Testis (tissue), 2 donors: ENCODE measurements around the gene BRAF.

Experiments
- POLR2A ChIP-seq: fragments of 450-650 bp; IDR thresholded peaks from one replicate; pipeline ENCODE4 v1.6.1; 2017; ENCODE audit warnings: antibody characterized with exemption, mild to moderate bottlenecking, moderate library complexity
- TF ChIP-seq, protein P1 (sequence below), 3 experiments: fragments of 450-650 bp in 2 of 3; fragments of 200-600 bp in 1 of 3; sonication (generic) in 1 of 3; IDR thresholded peaks; one replicate each; pipeline ENCODE4 v1.5.1; 2016 to 2019; ENCODE audit warnings: antibody characterized with exemption in 3 of 3, mild to moderate bottlenecking in 2 of 3, moderate library complexity in 1 of 3

DNA sequence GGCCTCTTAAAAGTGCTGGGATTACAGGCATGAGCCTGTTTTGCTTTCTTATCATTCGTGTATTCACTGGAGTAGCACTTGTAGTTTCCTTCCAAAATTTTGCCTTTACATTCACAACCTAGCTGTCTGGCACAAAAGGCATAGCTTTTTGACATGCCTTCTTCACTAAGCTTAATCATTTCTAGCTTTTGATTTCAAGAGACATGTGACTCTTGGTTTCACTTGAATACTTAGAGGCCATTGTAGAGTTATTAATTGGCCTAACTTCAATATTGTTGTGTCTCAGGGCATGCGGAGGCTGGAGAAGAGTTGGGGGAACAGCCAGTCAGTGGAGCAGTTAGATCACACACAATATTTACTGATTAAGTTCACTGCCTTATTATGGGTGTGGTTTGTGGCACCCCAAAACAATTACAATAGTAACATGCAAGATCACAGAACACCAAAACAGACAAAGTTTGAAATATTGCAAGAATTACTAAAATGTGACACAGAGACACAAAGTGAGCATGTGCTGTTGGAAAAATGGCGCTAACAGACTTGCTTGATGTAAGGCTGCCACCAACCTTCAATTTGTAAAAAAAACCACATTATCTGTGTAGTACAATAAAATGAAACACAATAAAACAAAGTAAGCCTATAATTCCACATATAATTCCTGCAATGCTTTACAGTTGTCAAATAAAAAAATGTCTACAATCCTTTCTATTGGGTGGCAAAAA, 43.1 kb downstream of the BRAF start:
- TF ChIP-seq, protein P1, sequence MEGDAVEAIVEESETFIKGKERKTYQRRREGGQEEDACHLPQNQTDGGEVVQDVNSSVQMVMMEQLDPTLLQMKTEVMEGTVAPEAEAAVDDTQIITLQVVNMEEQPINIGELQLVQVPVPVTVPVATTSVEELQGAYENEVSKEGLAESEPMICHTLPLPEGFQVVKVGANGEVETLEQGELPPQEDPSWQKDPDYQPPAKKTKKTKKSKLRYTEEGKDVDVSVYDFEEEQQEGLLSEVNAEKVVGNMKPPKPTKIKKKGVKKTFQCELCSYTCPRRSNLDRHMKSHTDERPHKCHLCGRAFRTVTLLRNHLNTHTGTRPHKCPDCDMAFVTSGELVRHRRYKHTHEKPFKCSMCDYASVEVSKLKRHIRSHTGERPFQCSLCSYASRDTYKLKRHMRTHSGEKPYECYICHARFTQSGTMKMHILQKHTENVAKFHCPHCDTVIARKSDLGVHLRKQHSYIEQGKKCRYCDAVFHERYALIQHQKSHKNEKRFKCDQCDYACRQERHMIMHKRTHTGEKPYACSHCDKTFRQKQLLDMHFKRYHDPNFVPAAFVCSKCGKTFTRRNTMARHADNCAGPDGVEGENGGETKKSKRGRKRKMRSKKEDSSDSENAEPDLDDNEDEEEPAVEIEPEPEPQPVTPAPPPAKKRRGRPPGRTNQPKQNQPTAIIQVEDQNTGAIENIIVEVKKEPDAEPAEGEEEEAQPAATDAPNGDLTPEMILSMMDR (IDR thresholded peaks at IDR 0.05), result no peak
- TF ChIP-seq POLR2A, result no peak
